NCI-H2081 (cell line): Measurements from ENCODE around the gene PTGR1.
"Not testable (repeated sequence)": the region's sequence is repeated elsewhere in the genome, so short reads cannot be mapped to it uniquely, and the experiment has no call there.

Experiments
- DNase-seq, 2 experiments: peaks; one replicate each; lab custom pipeline; 2025; lab: John Stamatoyannopoulos, UW

The PTGR1 gene

GRCh38 chr9:111599092-111599954 is at the start of gene PTGR1:
PTGR1 (minus strand) TSS chr9:111599647; CDS start chr9:111597422, 2,225 bp downstream.
- peak in 1 of 2 experiments; percentile 43 for DNase-seq

- DNase-seq, result no peak
These were observed 49.6 kb upstream of the PTGR1 start for GRCh38 chr9:111649016-111649415.

- no peak for DNase-seq
These were observed 48.6 kb upstream of the PTGR1 start for GRCh38 chr9:111648066-111648465.

GRCh38 chr9:111646417-111646816 is 47.0 kb upstream of the PTGR1 start:
- no peak for DNase-seq

GRCh38 chr9:111645806-111646205 is 46.4 kb upstream of the PTGR1 start:
- no peak for DNase-seq

GRCh38 chr9:111644195-111644772 is 44.8 kb upstream of the PTGR1 start:
- DNase-seq, result no peak

GRCh38 chr9:111637421-111637950 is 38.0 kb upstream of the PTGR1 start:
- DNase-seq, result no peak

- DNase-seq, result no peak
These were observed 35.4 kb upstream of the PTGR1 start for GRCh38 chr9:111634860-111635259.

- no peak for DNase-seq
These were observed 33.9 kb upstream of the PTGR1 start for GRCh38 chr9:111633389-111633736.

- DNase-seq, result no peak
These were observed 33.4 kb upstream of the PTGR1 start for GRCh38 chr9:111632695-111633388.

GRCh38 chr9:111632060-111632459 is 32.6 kb upstream of the PTGR1 start:
- DNase-seq, result no peak

- DNase-seq, result peak; percentile 97 to 99
These were observed 31.9 kb upstream of the PTGR1 start, which contains the start of gene DNAJC25 for GRCh38 chr9:111631214-111631971. DNAJC25 (plus strand) TSS chr9:111631334; CDS start chr9:111631408, 74 bp downstream.

GRCh38 chr9:111630964-111631213 is 31.4 kb upstream of the PTGR1 start:
- no peak for DNase-seq

GRCh38 chr9:111630182-111630963 is 30.9 kb upstream of the PTGR1 start:
- no peak for DNase-seq

- DNase-seq, result no peak
These were observed 29.0 kb upstream of the PTGR1 start for GRCh38 chr9:111628411-111628810.

GRCh38 chr9:111627260-111627963 is 28.0 kb upstream of the PTGR1 start:
- DNase-seq, result no peak

- no peak for DNase-seq
These were observed 23.2 kb upstream of the PTGR1 start for GRCh38 chr9:111622626-111623025.

- DNase-seq, result peak in 1 of 2 experiments; percentile 10
These were observed 22.5 kb upstream of the PTGR1 start for GRCh38 chr9:111621895-111622480.

GRCh38 chr9:111617349-111617748 is 17.9 kb upstream of the PTGR1 start:
- DNase-seq, result not testable (repeated sequence)

- DNase-seq, result no peak
These were observed 16.5 kb upstream of the PTGR1 start for GRCh38 chr9:111615928-111616327.
